Measurements from ENCODE around the gene CMYA5.
"Not testable (repeated sequence)": the region's sequence is repeated elsewhere in the genome, so short reads cannot be mapped to it uniquely, and the experiment has no call there.

The CMYA5 gene

GRCh38 chr5:79703381-79703645 is 13.7 kb downstream of the CMYA5 start:
- DNase-seq: no peak

GRCh38 chr5:79704553-79704952 is 14.9 kb downstream of the CMYA5 start:
- DNase-seq: no peak

GRCh38 chr5:79705632-79706031 is 16.0 kb downstream of the CMYA5 start:
- no peak for DNase-seq

GRCh38 chr5:79706317-79706716 is 16.7 kb downstream of the CMYA5 start:
- not testable (repeated sequence) for DNase-seq

- no peak for DNase-seq
These were observed 17.9 kb downstream of the CMYA5 start for GRCh38 chr5:79707535-79707934.

GRCh38 chr5:79712741-79713140 is 23.1 kb downstream of the CMYA5 start:
- no peak for DNase-seq

GRCh38 chr5:79713727-79714126 is 24.1 kb downstream of the CMYA5 start:
- no peak for DNase-seq

- DNase-seq: no peak
These were observed 27.2 kb downstream of the CMYA5 start for GRCh38 chr5:79716839-79717238.

GRCh38 chr5:79720096-79720495 is 30.5 kb downstream of the CMYA5 start:
- no peak for DNase-seq

GRCh38 chr5:79727451-79728355 is 38.1 kb downstream of the CMYA5 start:
- DNase-seq: no peak

GRCh38 chr5:79728396-79728795 is 38.8 kb downstream of the CMYA5 start:
- no peak for DNase-seq

- DNase-seq: no peak
These were observed 40.0 kb downstream of the CMYA5 start for GRCh38 chr5:79729679-79730078.

- DNase-seq: no peak
These were observed 40.9 kb downstream of the CMYA5 start for GRCh38 chr5:79730564-79730963.

GRCh38 chr5:79731775-79732174 is 42.1 kb downstream of the CMYA5 start:
- DNase-seq: no peak

GRCh38 chr5:79736528-79737514 is 47.2 kb downstream of the CMYA5 start:
- DNase-seq: no peak

- DNase-seq: no peak
These were observed 48.7 kb downstream of the CMYA5 start for GRCh38 chr5:79738349-79738748.

GRCh38 chr5:79742549-79743136 is 53.0 kb downstream of the CMYA5 start:
- no peak for DNase-seq

GRCh38 chr5:79743846-79744605 is 54.4 kb downstream of the CMYA5 start:
- no peak for DNase-seq

- DNase-seq: no peak
These were observed 55.6 kb downstream of the CMYA5 start for GRCh38 chr5:79745255-79745654.

GRCh38 chr5:79746642-79747569 is 57.3 kb downstream of the CMYA5 start:
- no peak for DNase-seq

Measured in NCI-H1105 (cell line).